HG03575 (cell line): ENCODE data around the gene DTHD1.

ENCODE experiments used
- ATAC-seq: cut with Tn5 transposase; IDR thresholded peaks from one replicate; pipeline ENCODE4 v1.9.1; 2021; ENCODE audit not compliant: unreplicated experiment, insufficient number of reproducible peaks, low FRiP score; ENCODE audit errors: extremely low read depth

The DTHD1 gene

GRCh38 chr4:36308150-36308549, 26.7 kb downstream of the DTHD1 start:
- ATAC-seq, result no peak

GRCh38 chr4:36310216-36310615, 28.8 kb downstream of the DTHD1 start:
- ATAC-seq, result no peak

GRCh38 chr4:36310793-36311192, 29.4 kb downstream of the DTHD1 start:
- ATAC-seq, result peak; percentile 43

- ATAC-seq, result no peak
These were observed 31.1 kb downstream of the DTHD1 start for GRCh38 chr4:36312511-36312910.

- no peak for ATAC-seq
These were observed 31.9 kb downstream of the DTHD1 start for GRCh38 chr4:36313301-36313700.

GRCh38 chr4:36313703-36314102, 32.3 kb downstream of the DTHD1 start:
- ATAC-seq, result no peak

GRCh38 chr4:36316607-36317006, 35.2 kb downstream of the DTHD1 start:
- no peak for ATAC-seq

- ATAC-seq, result no peak
These were observed 36.3 kb downstream of the DTHD1 start for GRCh38 chr4:36317721-36318120.

GRCh38 chr4:36320117-36320896, 38.9 kb downstream of the DTHD1 start:
- ATAC-seq, result peak; percentile 40

- no peak for ATAC-seq
These were observed 39.8 kb downstream of the DTHD1 start for GRCh38 chr4:36321176-36321575.

- no peak for ATAC-seq
These were observed 41.5 kb downstream of the DTHD1 start for GRCh38 chr4:36322921-36323354.

- ATAC-seq, result no peak
These were observed 42.5 kb downstream of the DTHD1 start for GRCh38 chr4:36323816-36324419.

- no peak for ATAC-seq
These were observed 43.4 kb downstream of the DTHD1 start for GRCh38 chr4:36324808-36325207.

GRCh38 chr4:36325499-36325898, 44.1 kb downstream of the DTHD1 start:
- ATAC-seq, result peak; percentile 82

GRCh38 chr4:36325926-36326325, 44.5 kb downstream of the DTHD1 start:
- ATAC-seq, result no peak

GRCh38 chr4:36326476-36327029, 45.1 kb downstream of the DTHD1 start:
- ATAC-seq, result no peak

GRCh38 chr4:36327400-36327799, 46.0 kb downstream of the DTHD1 start:
- no peak for ATAC-seq

- no peak for ATAC-seq
These were observed 46.7 kb downstream of the DTHD1 start for GRCh38 chr4:36328130-36328529.

- no peak for ATAC-seq
These were observed 47.8 kb downstream of the DTHD1 start for GRCh38 chr4:36329228-36329627.

- ATAC-seq, result no peak
These were observed 49.4 kb downstream of the DTHD1 start for GRCh38 chr4:36330796-36331195.
